ENCODE results near the gene MPRIP. TPM values are rescaled to one million over a fixed set of nuclear protein-coding genes. Genes with fewer than 3 reads are reported as not detected.

MPRIP gene
- total and polyA plus RNA-seq, 12 donors, result 88.5 to 234 (median 175) TPM

- intact Hi-C loops (cut with DNase I), result no loop called here
- Histone ChIP-seq H3K36me3 (replicated peaks in 1 of 2) (no peaks in the 10 kb centered on the region), H3K4me3 (no peak overlapping the region), H3K4me1 (replicated peaks in 1 of 2) (peaks cover 0 to 3% of the 10 kb centered on the region in 2 donors), H3K27ac (no peak overlapping the region), H3K27me3 (no peaks in the 10 kb centered on the region), H3K9me3 (replicated peaks in 1 of 3) (no peaks in the 10 kb centered on the region)
- no peak for DNase-seq
- no peak for TF ChIP-seq POLR2A (IDR thresholded peaks at IDR 0.05)
- TF ChIP-seq CTCF (IDR thresholded peaks at IDR 0.05), result no peak
Measured at GRCh38 chr17:17034496-17035075, 7.7 kb upstream of the MPRIP start.

DNA sequence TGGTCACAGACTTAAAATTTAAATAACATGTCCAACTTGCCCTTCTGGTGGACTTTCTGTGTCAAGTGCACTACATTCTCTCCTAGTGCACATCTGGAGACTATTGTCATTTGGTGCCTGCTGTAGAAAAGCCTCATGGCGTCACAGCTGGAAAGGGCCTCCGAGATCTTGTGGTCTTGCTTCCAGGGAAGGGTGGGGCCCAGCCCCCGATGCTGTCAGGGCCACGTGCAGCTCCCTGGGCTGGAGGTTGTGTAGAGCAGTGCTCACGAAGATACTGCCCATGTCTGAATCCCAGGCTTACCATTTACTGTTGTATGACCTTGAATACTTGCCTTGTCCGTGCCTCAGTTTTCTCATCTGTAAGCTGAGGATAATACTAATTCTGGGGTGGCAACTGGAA, 6.8 kb upstream of the MPRIP start:
- Histone ChIP-seq H3K27ac (no peak overlapping the region), H3K36me3 (replicated peaks in 1 of 2) (no peaks in the 10 kb centered on the region), H3K9me3 (replicated peaks in 1 of 3) (no peaks in the 10 kb centered on the region), H3K4me1 (replicated peaks in 1 of 2) (peaks cover 0 to 3% of the 10 kb centered on the region in 2 donors), H3K27me3 (no peaks in the 10 kb centered on the region), H3K4me3 (no peak overlapping the region)
- TF ChIP-seq POLR2A (IDR thresholded peaks at IDR 0.05) (no peak), CTCF (IDR thresholded peaks at IDR 0.05) (no peak)
- DNase-seq, result no peak
- 68 to 82% (median 74%) methylated on average over 4 to 6 of the region's 6 CpGs for WGBS, 4 donors
- intact Hi-C loops (cut with DNase I), result no loop called here

DNA sequence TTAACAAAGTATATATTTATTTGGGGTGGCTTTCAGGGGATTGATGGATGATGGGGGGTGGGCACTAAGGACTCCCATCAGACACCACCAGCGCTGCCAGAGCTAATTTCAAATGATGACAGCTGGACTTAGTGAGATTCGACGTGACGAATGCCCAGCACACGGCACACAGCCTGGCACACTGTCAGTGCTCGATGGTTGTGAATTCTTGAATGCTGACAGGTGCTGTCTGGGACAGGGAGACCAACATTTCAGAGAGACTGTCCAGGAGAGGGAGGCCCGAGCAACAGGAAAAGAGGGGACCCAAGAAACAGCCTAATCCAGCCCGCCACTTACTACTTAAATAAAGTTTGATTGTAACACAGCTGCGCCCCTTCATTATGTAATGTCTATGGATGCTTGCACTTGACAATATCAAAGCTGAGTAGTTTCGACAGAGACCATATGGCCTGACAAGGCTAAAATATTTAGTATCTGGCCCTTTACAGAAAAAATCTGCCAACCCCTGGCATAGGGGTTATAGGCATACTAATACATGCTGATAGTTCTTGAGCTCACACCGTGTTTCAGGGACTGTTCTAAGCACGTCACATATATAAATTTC, 6.2 kb upstream of the MPRIP start:
- TF ChIP-seq POLR2A (IDR thresholded peaks at IDR 0.05) (no peak), CTCF (IDR thresholded peaks at IDR 0.05) (no peak)
- H3K27me3 ChIP-seq, result no peaks in the 10 kb centered on the region
- intact Hi-C loops (cut with DNase I), result no loop called here
- WGBS, 4 donors, result 84 to 87% (median 84%) methylated on average over 12 of the region's 12 CpGs
- no peak for DNase-seq
- no peak overlapping the region for H3K27ac ChIP-seq
- no peak overlapping the region for H3K4me3 ChIP-seq
- H3K36me3 ChIP-seq (replicated peaks in 1 of 2), result no peaks in the 10 kb centered on the region
- peaks cover under 1 to 6% of the 10 kb centered on the region in 2 donors for H3K4me1 ChIP-seq (replicated peaks in 1 of 2)
- no peaks in the 10 kb centered on the region for H3K9me3 ChIP-seq (replicated peaks in 1 of 3)

- Histone ChIP-seq H3K36me3 (replicated peaks in 1 of 2) (no peaks in the 10 kb centered on the region), H3K4me3 (no peak overlapping the region), H3K27me3 (no peaks in the 10 kb centered on the region), H3K4me1 (replicated peaks in 1 of 2) (peaks cover 6 to 11% of the 10 kb centered on the region in 2 donors), H3K27ac (no peak overlapping the region), H3K9me3 (replicated peaks in 1 of 3) (no peaks in the 10 kb centered on the region)
- TF ChIP-seq CTCF (IDR thresholded peaks at IDR 0.05) (no peak), POLR2A (IDR thresholded peaks at IDR 0.05) (no peak)
- DNase-seq, result peak in 1 of 7 donors; percentile 19
- intact Hi-C loops (cut with DNase I), result no loop called here
- WGBS, 4 donors, result 65 to 75% (median 71%) methylated on average over 6 to 10 of the region's 10 CpGs
Measured at GRCh38 chr17:17036524-17036998, 5.7 kb upstream of the MPRIP start.
